ENCODE measurements around the gene PRDM16. TPM values are rescaled to one million over a fixed set of nuclear protein-coding genes. Genes with fewer than 3 reads are reported as not detected.

The PRDM16 gene
- total RNA-seq, 2 experiments from 2014 or later = not detected

GRCh38 chr1:3324704-3325535 lies 255.9 kb downstream of the PRDM16 start:
- no peaks in the 10 kb centered on the region for H3K9me3 ChIP-seq (ENCODE audit: low read length)

GRCh38 chr1:3326516-3327388 lies 257.7 kb downstream of the PRDM16 start:
- H3K36me3 ChIP-seq (ENCODE audit: insufficient read depth, low read length) = no peaks in the 10 kb centered on the region
- H3K79me2 ChIP-seq (ENCODE audit: insufficient read depth, low read depth, low read length) = no peaks in the 10 kb centered on the region
- no peaks in the 10 kb centered on the region for H4K20me1 ChIP-seq (ENCODE audit: insufficient read depth, low read length)
- no peak overlapping the region for H3K4me3 ChIP-seq (ENCODE audit: low read depth, low read length, poor library complexity, severe bottlenecking)
- H3K4me1 ChIP-seq (ENCODE audit: insufficient read depth, low read length, poor library complexity, severe bottlenecking) = no peaks in the 10 kb centered on the region
- no peaks in the 10 kb centered on the region for H3K9me2 ChIP-seq (ENCODE audit: insufficient read depth, low read length)
- BruUV-seq (replicated peaks) = no TSS peak
- no peak for DNase-seq (ENCODE audit: low spot score)
- no peak overlapping the region for H3K4me2 ChIP-seq (ENCODE audit: low read length)
- ChIA-PET CTCF (ENCODE audit: unreplicated experiment) (no interaction called here), POLR2A (no interaction called here)
- no peak overlapping the region for H3K27ac ChIP-seq (ENCODE audit: low read depth, low read length, poor library complexity, severe bottlenecking)
- intact Hi-C loops (cut with micrococcal nuclease; ENCODE audit: unreplicated experiment) = no loop called here
- no peak overlapping the region for H2AFZ ChIP-seq (ENCODE audit: low read length)
- TF ChIP-seq, protein P1, sequence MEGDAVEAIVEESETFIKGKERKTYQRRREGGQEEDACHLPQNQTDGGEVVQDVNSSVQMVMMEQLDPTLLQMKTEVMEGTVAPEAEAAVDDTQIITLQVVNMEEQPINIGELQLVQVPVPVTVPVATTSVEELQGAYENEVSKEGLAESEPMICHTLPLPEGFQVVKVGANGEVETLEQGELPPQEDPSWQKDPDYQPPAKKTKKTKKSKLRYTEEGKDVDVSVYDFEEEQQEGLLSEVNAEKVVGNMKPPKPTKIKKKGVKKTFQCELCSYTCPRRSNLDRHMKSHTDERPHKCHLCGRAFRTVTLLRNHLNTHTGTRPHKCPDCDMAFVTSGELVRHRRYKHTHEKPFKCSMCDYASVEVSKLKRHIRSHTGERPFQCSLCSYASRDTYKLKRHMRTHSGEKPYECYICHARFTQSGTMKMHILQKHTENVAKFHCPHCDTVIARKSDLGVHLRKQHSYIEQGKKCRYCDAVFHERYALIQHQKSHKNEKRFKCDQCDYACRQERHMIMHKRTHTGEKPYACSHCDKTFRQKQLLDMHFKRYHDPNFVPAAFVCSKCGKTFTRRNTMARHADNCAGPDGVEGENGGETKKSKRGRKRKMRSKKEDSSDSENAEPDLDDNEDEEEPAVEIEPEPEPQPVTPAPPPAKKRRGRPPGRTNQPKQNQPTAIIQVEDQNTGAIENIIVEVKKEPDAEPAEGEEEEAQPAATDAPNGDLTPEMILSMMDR (conservative IDR thresholded peaks at IDR 0.05; ENCODE audit: low read length) = no peak
- no peak for TF ChIP-seq EZH2phosphoT487 (IDR thresholded peaks at IDR 0.05; ENCODE audit: borderline replicate concordance, low read depth, low read length)
- H3K9me3 ChIP-seq (ENCODE audit: low read length) = no peaks in the 10 kb centered on the region

More at GRCh38 chr1:3324704-3325535, 255.9 kb downstream of the PRDM16 start:
- Histone ChIP-seq H4K20me1 (ENCODE audit: insufficient read depth, low read length) (no peaks in the 10 kb centered on the region), H3K36me3 (ENCODE audit: insufficient read depth, low read length) (no peaks in the 10 kb centered on the region), H3K4me2 (ENCODE audit: low read length) (no peak overlapping the region), H3K9me2 (ENCODE audit: insufficient read depth, low read length) (no peaks in the 10 kb centered on the region), H3K27ac (ENCODE audit: low read depth, low read length, poor library complexity, severe bottlenecking) (no peak overlapping the region), H2AFZ (ENCODE audit: low read length) (no peak overlapping the region), H3K79me2 (ENCODE audit: insufficient read depth, low read depth, low read length) (no peaks in the 10 kb centered on the region), H3K4me1 (ENCODE audit: insufficient read depth, low read length, poor library complexity, severe bottlenecking) (no peaks in the 10 kb centered on the region), H3K4me3 (ENCODE audit: low read depth, low read length, poor library complexity, severe bottlenecking) (no peak overlapping the region)
- TF ChIP-seq, protein P1 (conservative IDR thresholded peaks at IDR 0.05; ENCODE audit: low read length) = no peak
- no peak for TF ChIP-seq EZH2phosphoT487 (IDR thresholded peaks at IDR 0.05; ENCODE audit: borderline replicate concordance, low read depth, low read length)
- no TSS peak for BruUV-seq (replicated peaks)
- POLR2A ChIA-PET = no interaction called here
- CTCF ChIA-PET (ENCODE audit: unreplicated experiment) = no interaction called here
- DNase-seq (ENCODE audit: low spot score) = no peak
- intact Hi-C loops (cut with micrococcal nuclease; ENCODE audit: unreplicated experiment) = no loop called here
